GM23338 (cell line): Measurements from ENCODE around the gene SLC12A3.

Experiments
- CREB1 ChIP-seq: fragments of 250-450 bp; sonication (Bioruptor Pico); IDR thresholded peaks from 2 replicates; pipeline ENCODE4 v1.5.0; 2020; ENCODE audit warnings: low read depth, mild to moderate bottlenecking, moderate library complexity
- CTCF ChIP-seq, 2 experiments: fragments of 200-600 bp in 1 of 2; sonication (generic) in 1 of 2; conservative IDR thresholded peaks; 2 replicates each; pipeline versions ENCODE4 v1.5.1 to v1.6.1; 2016 to 2017; ENCODE audit warnings: antibody characterized with exemption in 2 of 2, low read depth in 2 of 2, mild to moderate bottlenecking in 2 of 2, moderate library complexity in 1 of 2
- EZH2phosphoT487 ChIP-seq: fragments of 200-600 bp; sonication (generic); IDR thresholded peaks from one replicate; pipeline ENCODE4 v1.8.1; 2018; ENCODE audit warnings: antibody characterized with exemption; ENCODE audit not compliant: unreplicated experiment
- POLR2AphosphoS5 ChIP-seq: IDR thresholded peaks from 2 replicates; pipeline ENCODE4 v1.6.1; 2016; ENCODE audit warnings: antibody characterized with exemption, low read depth
- ZNF331 ChIP-seq: fragments of 250-450 bp; sonication (Bioruptor Pico); IDR thresholded peaks from 2 replicates; pipeline ENCODE4 v1.5.0; 2020; ENCODE audit warnings: low read depth, mild to moderate bottlenecking, moderate library complexity

GRCh38 chr16:56923481-56924091 is 58.6 kb downstream of the SLC12A3 start:
- TF ChIP-seq CTCF (conservative IDR thresholded peaks at IDR 0.05; ENCODE audit: low read depth in 2 of 2) (no peak), CREB1 (no peak), POLR2AphosphoS5 (no peak), EZH2phosphoT487 (no peak), ZNF331 (CRISPR knock-in tag) (no peak)
